K562 (cell line): ENCODE measurements around the gene RPH3AL.

Source experiments
- BDP1 ChIP-seq: IDR thresholded peaks from 3 replicates; pipeline ENCODE4 v1.6.1; 2011; ENCODE audit not compliant: insufficient read length, insufficient read depth
- BRD4 ChIP-seq: fragments of 200-600 bp; sonication (generic); IDR thresholded peaks from 2 replicates; pipeline ENCODE4 v1.6.1; 2017; ENCODE audit warnings: inconsistent platforms
- EP300 ChIP-seq: IDR thresholded peaks from 2 replicates; pipeline ENCODE4 v1.6.1; 2012; ENCODE audit warnings: low read length, improper control_type of control experiment
- ESRRA ChIP-seq: fragments of 450-650 bp; IDR thresholded peaks from 2 replicates; pipeline ENCODE4 v1.6.1; 2014; ENCODE audit warnings: low read depth, mild to moderate bottlenecking, moderate library complexity, borderline replicate concordance
- KAT8 ChIP-seq: fragments of 450-650 bp; IDR thresholded peaks from 2 replicates; pipeline ENCODE4 v1.6.1; 2016; ENCODE audit warnings: low read depth, mild to moderate bottlenecking
- L3MBTL2 ChIP-seq: fragments of 450-650 bp; IDR thresholded peaks from 2 replicates; pipeline ENCODE4 v1.6.1; 2016; ENCODE audit warnings: mild to moderate bottlenecking, moderate library complexity
- MYC ChIP-seq, 2 experiments: fragments of 250-450 bp in 1 of 2; sonication (Bioruptor Pico) in 1 of 2; IDR thresholded peaks; 2 replicates each; pipeline versions ENCODE4 v1.5.1 to v1.6.1; 2012 to 2021; ENCODE audit warnings: low read depth in 2 of 2, borderline replicate concordance in 1 of 2, improper control_type of control experiment in 1 of 2, low read length in 1 of 2, mild to moderate bottlenecking in 1 of 2, moderate library complexity in 1 of 2
- POLR2A ChIP-seq: fragments of 450-650 bp; conservative IDR thresholded peaks from 2 replicates; pipeline ENCODE4 v1.6.1; 2016
- SMAD2 ChIP-seq: fragments of 150-350 bp; IDR thresholded peaks from 2 replicates; pipeline ENCODE4 v1.6.1; 2014; ENCODE audit warnings: low read depth, mild to moderate bottlenecking, low read length
- ZNF133 ChIP-seq: fragments of 250-450 bp; sonication (Bioruptor Pico); IDR thresholded peaks from 2 replicates; pipeline ENCODE4 v1.4.0; 2020; ENCODE audit warnings: mild to moderate bottlenecking
- TF ChIP-seq, protein P1 (sequence below): fragments of 450-650 bp; IDR thresholded peaks from 2 replicates; pipeline ENCODE4 v1.6.1; 2017; ENCODE audit warnings: mild to moderate bottlenecking, moderate library complexity
- TF ChIP-seq, protein P2 (sequence below), 2 experiments: fragments of 450-650 bp; IDR thresholded peaks; 2 replicates each; pipeline ENCODE4 v1.6.1; 2016
- TF ChIP-seq, protein P3 (sequence below): fragments of 250-450 bp; sonication (Bioruptor Pico); IDR thresholded peaks from 2 replicates; pipeline ENCODE4 v1.8.0; 2022; ENCODE audit warnings: inconsistent platforms

DNA sequence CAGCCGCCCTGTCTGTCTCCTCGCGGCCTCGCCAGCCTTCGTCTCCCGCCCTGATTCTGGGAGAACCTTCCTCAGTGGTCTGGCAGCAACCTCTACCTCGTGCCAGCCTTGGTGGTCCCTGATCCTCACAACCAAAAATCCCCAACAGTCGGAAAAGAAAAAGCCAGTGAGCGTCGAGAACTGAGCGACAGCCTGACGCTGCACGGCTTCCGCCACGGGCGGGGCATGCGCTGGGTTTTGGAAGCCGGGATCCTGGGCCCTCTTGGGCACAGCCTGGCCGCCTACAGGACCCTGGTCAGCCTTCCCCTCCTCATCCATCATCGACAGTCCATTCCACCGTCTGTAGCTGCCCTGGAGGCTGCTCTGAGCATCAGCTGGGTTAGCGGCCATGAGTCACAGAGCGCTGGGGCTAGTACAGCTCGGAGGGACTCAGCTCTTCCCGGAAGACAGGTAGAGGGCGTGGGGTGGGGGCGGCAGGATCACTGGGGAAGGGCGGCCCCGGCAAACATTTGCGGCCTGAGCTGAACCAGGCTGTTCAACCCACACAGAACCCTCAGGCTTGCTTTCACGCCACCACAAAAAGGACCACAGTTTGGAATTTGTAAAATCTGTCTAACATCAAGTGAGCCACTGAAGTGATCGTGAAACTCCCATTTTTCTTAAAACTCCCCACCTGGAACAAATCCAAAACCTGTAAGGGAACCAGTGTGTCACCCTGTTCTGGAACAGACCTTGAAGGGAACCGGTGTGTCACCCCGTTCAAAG, 115.8 kb downstream of the RPH3AL start:
- TF ChIP-seq ZNF133 (CRISPR knock-in tag) (no peak), ESRRA (no peak), MYC (IDR thresholded peaks at IDR 0.05; ENCODE audit: low read depth, low read length) (no peak), MYC (CRISPR knock-in tag; IDR thresholded peaks at IDR 0.05; ENCODE audit: borderline replicate concordance, low read depth) (no peak), L3MBTL2 (no peak), KAT8 (no peak), POLR2A (no peak), EP300 (no peak), BDP1 (no peak), BRD4 (no peak), SMAD2 (no peak)
- TF ChIP-seq, protein P1, sequence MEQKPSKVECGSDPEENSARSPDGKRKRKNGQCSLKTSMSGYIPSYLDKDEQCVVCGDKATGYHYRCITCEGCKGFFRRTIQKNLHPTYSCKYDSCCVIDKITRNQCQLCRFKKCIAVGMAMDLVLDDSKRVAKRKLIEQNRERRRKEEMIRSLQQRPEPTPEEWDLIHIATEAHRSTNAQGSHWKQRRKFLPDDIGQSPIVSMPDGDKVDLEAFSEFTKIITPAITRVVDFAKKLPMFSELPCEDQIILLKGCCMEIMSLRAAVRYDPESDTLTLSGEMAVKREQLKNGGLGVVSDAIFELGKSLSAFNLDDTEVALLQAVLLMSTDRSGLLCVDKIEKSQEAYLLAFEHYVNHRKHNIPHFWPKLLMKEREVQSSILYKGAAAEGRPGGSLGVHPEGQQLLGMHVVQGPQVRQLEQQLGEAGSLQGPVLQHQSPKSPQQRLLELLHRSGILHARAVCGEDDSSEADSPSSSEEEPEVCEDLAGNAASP: no peak
- TF ChIP-seq, protein P2, sequence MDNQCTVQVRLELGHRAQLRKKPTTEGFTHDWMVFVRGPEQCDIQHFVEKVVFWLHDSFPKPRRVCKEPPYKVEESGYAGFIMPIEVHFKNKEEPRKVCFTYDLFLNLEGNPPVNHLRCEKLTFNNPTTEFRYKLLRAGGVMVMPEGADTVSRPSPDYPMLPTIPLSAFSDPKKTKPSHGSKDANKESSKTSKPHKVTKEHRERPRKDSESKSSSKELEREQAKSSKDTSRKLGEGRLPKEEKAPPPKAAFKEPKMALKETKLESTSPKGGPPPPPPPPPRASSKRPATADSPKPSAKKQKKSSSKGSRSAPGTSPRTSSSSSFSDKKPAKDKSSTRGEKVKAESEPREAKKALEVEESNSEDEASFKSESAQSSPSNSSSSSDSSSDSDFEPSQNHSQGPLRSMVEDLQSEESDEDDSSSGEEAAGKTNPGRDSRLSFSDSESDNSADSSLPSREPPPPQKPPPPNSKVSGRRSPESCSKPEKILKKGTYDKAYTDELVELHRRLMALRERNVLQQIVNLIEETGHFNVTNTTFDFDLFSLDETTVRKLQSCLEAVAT (IDR thresholded peaks at IDR 0.05): no peak
- TF ChIP-seq, protein P3, sequence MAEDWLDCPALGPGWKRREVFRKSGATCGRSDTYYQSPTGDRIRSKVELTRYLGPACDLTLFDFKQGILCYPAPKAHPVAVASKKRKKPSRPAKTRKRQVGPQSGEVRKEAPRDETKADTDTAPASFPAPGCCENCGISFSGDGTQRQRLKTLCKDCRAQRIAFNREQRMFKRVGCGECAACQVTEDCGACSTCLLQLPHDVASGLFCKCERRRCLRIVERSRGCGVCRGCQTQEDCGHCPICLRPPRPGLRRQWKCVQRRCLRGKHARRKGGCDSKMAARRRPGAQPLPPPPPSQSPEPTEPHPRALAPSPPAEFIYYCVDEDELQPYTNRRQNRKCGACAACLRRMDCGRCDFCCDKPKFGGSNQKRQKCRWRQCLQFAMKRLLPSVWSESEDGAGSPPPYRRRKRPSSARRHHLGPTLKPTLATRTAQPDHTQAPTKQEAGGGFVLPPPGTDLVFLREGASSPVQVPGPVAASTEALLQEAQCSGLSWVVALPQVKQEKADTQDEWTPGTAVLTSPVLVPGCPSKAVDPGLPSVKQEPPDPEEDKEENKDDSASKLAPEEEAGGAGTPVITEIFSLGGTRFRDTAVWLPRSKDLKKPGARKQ (CRISPR knock-in tag): no peak
